Limb (tissue), 2 donors: ENCODE data around the gene PPP5C.

Experiments used
- DNase-seq, 2 donors: peaks; one replicate each; pipeline ENCODE4 v3.0.0-alpha.2; 2016; ENCODE audit errors: extremely low spot score in 2 of 2

The PPP5C gene

GRCh38 chr19:46330319-46330918, 16.5 kb upstream of the PPP5C start:
- DNase-seq = no peak

GRCh38 chr19:46337487-46337886, 9.4 kb upstream of the PPP5C start:
- no peak for DNase-seq

- DNase-seq = no peak
Observed at GRCh38 chr19:46339446-46339845, 7.4 kb upstream of the PPP5C start.

- no peak for DNase-seq
Observed at GRCh38 chr19:46340051-46340659, 6.7 kb upstream of the PPP5C start.

- DNase-seq = no peak
Observed at GRCh38 chr19:46341937-46342336, 5.0 kb upstream of the PPP5C start.

- DNase-seq = no peak
Observed at GRCh38 chr19:46344363-46344762, 2.5 kb upstream of the PPP5C start.

GRCh38 chr19:46345157-46345556, 1.7 kb upstream of the PPP5C start:
- DNase-seq = no peak

- DNase-seq = no peak
Observed at GRCh38 chr19:46347572-46347883, 641 bp downstream of the PPP5C start.

GRCh38 chr19:46347985-46348384, 1.1 kb downstream of the PPP5C start:
- no peak for DNase-seq

- DNase-seq = no peak
Observed at GRCh38 chr19:46349311-46349993, 2.6 kb downstream of the PPP5C start.

- DNase-seq = no peak
Observed at GRCh38 chr19:46350029-46350757, 3.3 kb downstream of the PPP5C start.

GRCh38 chr19:46350758-46351159, 3.9 kb downstream of the PPP5C start:
- DNase-seq = no peak

GRCh38 chr19:46351241-46352041, 4.6 kb downstream of the PPP5C start:
- no peak for DNase-seq

- no peak for DNase-seq
Observed at GRCh38 chr19:46353730-46354528, 7.0 kb downstream of the PPP5C start.

- DNase-seq = no peak
Observed at GRCh38 chr19:46355234-46356148, 8.6 kb downstream of the PPP5C start.

GRCh38 chr19:46356149-46357055, 9.5 kb downstream of the PPP5C start:
- no peak for DNase-seq

- DNase-seq = peak in 1 of 2 donors; percentile 6
Observed at GRCh38 chr19:46357846-46358583, 11.1 kb downstream of the PPP5C start.

GRCh38 chr19:46361915-46362314, 15.0 kb downstream of the PPP5C start:
- DNase-seq = no peak
